ENCODE data around the gene HAGH. TPM values are rescaled to one million over a fixed set of nuclear protein-coding genes. Genes with fewer than 3 reads are reported as not detected.

HAGH gene
- total and polyA plus RNA-seq, 9 of the 15 experiments (the other 6 are each of a cell fraction or from before 2014, with no cell fraction given): 0.46 to 35.1 (median 16.8) TPM

- H3K4me1 ChIP-seq (replicated peaks in 1 of 2; ENCODE audit: control insufficient read depth in 2 of 2, insufficient read depth in 2 of 2, low read length in 2 of 2): peaks cover 20 to 97% of the 10 kb centered on the region in 2 experiments; a peak in 4 of 5 replicates
- peak; percentile 69 to 73 (median 71) for DNase-seq (ENCODE audit: extremely low read depth in 1 of 4, low spot score in 3 of 4)
- H3K4me2 ChIP-seq (ENCODE audit: insufficient read depth, low read length): peak within 1 kb of the TSS; percentile 98
- BruUV-seq (replicated peaks): no TSS peak
- H3K9me1 ChIP-seq (ENCODE audit: control insufficient read depth, insufficient read depth, low read length): peaks cover 2% of the 10 kb centered on the region
- in situ Hi-C loops (cut with MboI): no loop called here
- ATAC-seq: peak; percentile 17
- peak within 1 kb of the TSS; percentile 81 for H2AFZ ChIP-seq (ENCODE audit: low read depth, low read length)
- H3K27ac ChIP-seq (ENCODE audit: extremely low read depth, low read depth, low read length): peak within 1 kb of the TSS; percentile 96
- H3K4me3 ChIP-seq: peak within 1 kb of the TSS; percentile 96
- H3K36me3 ChIP-seq (ENCODE audit: control insufficient read depth, insufficient read depth, low read length): peaks cover 69% of the 10 kb centered on the region; the same call in 2 of the 3 replicates
- peaks cover 51% of the 10 kb centered on the region for H3K79me2 ChIP-seq (ENCODE audit: control insufficient read depth, insufficient read depth, low read length)
- WGBS (ENCODE audit: insufficient coverage, low coverage, missing lambda C conversion rate): 0% methylated on average over 41 of the region's 53 CpGs
- H4K20me1 ChIP-seq (replicated peaks; ENCODE audit: control insufficient read depth, insufficient read depth, low read length): peaks cover 8% of the 10 kb centered on the region; the same call in 1 of the 2 replicates
- H3K9ac ChIP-seq (ENCODE audit: insufficient read depth in 1 of 2, low read depth in 2 of 2, low read length in 2 of 2): peak within 1 kb of the TSS; percentile 93 to 95
- no peaks in the 10 kb centered on the region for H3K27me3 ChIP-seq (ENCODE audit: control insufficient read depth in 2 of 2, insufficient read depth in 2 of 2, low read length in 2 of 2)
- intact Hi-C loops (cut with micrococcal nuclease): no loop called here
- H3K9me3 ChIP-seq (replicated peaks; ENCODE audit: control insufficient read depth, insufficient read depth, low read depth, low read length): no peaks in the 10 kb centered on the region
- ChIA-PET CTCF (ENCODE audit: low intra/inter-chr PET ratio) (interaction anchor here (0.6 to 2.6 kb wide), 2 partner anchors 67 to 157 kb away, joined by 3 to 8 read pairs; partner anchors contain the start of gene MAPK8IP3), POLR2A (interaction anchor here (0.6 to 4.3 kb wide), 11 partner anchors 9 to 394 kb away, joined by 3 to 35 read pairs (median 4); partner anchors contain the start of genes FAHD1, HAGH, MSRB1 and NUBP2)
- FAIRE-seq: no peak
- no peak for TF ChIP-seq ZNF324 (CRISPR knock-in tag; IDR thresholded peaks at IDR 0.05)
- TF ChIP-seq CREM (IDR thresholded peaks at IDR 0.05; ENCODE audit: low read depth): 0 out of 2 replicates have a peak, but pooled peaks have one; percentile 16
- no peak for TF ChIP-seq MCM2 (IDR thresholded peaks at IDR 0.05; ENCODE audit: low read depth)
- TF ChIP-seq AFF4 (CRISPR knock-in tag; IDR thresholded peaks at IDR 0.05): 0 out of 2 replicates have a peak, but pooled peaks have one; percentile 10
- TF ChIP-seq BRCA1 (IDR thresholded peaks at IDR 0.05): no peak
- 0 out of 2 replicates have a peak, but pooled peaks have one; percentile 1 for TF ChIP-seq BRCA1 (CRISPR knock-in tag; IDR thresholded peaks at IDR 0.05)
- peak; percentile 22; the same call in 1 of the 2 replicates for TF ChIP-seq SAFB (IDR thresholded peaks at IDR 0.05; ENCODE audit: borderline replicate concordance, low read depth, low read length)
- TF ChIP-seq PKNOX1 (IDR thresholded peaks at IDR 0.05): peak; percentile 23; the same call in 1 of the 2 replicates
- peak; percentile 9 for TF ChIP-seq SAP30 (IDR thresholded peaks at IDR 0.05; ENCODE audit: borderline replicate concordance, insufficient read depth, low read depth, low read length, poor library complexity, severe bottlenecking)
- peak; percentile 26 for TF ChIP-seq HMGN3 (IDR thresholded peaks at IDR 0.05; ENCODE audit: borderline replicate concordance, extremely low read depth, insufficient read length, low read depth, low read length)
- 0 out of 2 replicates have a peak, but pooled peaks have one; percentile 3 for TF ChIP-seq MYC (IDR thresholded peaks at IDR 0.05; ENCODE audit: low read depth, low read length)
- no peak for TF ChIP-seq MYC (CRISPR knock-in tag; IDR thresholded peaks at IDR 0.05; ENCODE audit: borderline replicate concordance, low read depth)
- TF ChIP-seq MLX (CRISPR knock-in tag; conservative IDR thresholded peaks at IDR 0.05): 0 out of 4 replicates have a peak, but pooled peaks of 1 of the 2 experiments have one; percentile 16
- 0 out of 2 replicates have a peak, but pooled peaks have one; percentile 18 for TF ChIP-seq NR4A1 (CRISPR knock-in tag; IDR thresholded peaks at IDR 0.05)
- TF ChIP-seq NR4A1 (tag; IDR thresholded peaks at IDR 0.05): no peak
Observed at GRCh38 chr16:1772362-1772907, 54.2 kb downstream of the HAGH start, which contains the start of gene EME2. Gene EME2 (plus strand): TSS chr16:1772810. CDS start chr16:1773228, 418 bp downstream.

Data from K562 (cell line).